C4-2B (cell line): ENCODE results near the gene ERLEC1.

Source experiments
- H3K27ac ChIP-seq: fragments of 450-650 bp; 2 replicates; pipeline ENCODE4 v1.5.1; 2017
- ZFX ChIP-seq: fragments of 450-650 bp; IDR thresholded peaks from 2 replicates; pipeline ENCODE4 v1.6.1; 2017
- TF ChIP-seq, protein P1 (sequence below): fragments of 450-650 bp; conservative IDR thresholded peaks from 2 replicates; pipeline ENCODE4 v1.5.1; 2017; ENCODE audit warnings: mild to moderate bottlenecking

Gene ERLEC1

DNA sequence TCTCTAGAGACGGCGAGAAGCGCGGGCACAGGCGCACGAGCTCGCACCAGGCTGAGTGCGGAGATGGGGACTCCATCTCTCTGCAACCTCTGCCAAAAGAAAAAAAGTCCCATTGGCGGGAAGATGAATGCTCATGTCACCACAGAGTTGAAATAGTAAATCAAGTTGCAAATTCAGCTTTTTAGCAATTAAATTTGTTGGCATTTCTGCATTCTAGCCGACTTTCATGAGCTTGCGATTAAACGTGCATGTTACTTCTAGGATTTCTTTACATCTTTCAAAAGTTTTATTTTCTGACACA, 18.7 kb upstream of the ERLEC1 start:
- no peak for TF ChIP-seq ZFX
- TF ChIP-seq, protein P1, sequence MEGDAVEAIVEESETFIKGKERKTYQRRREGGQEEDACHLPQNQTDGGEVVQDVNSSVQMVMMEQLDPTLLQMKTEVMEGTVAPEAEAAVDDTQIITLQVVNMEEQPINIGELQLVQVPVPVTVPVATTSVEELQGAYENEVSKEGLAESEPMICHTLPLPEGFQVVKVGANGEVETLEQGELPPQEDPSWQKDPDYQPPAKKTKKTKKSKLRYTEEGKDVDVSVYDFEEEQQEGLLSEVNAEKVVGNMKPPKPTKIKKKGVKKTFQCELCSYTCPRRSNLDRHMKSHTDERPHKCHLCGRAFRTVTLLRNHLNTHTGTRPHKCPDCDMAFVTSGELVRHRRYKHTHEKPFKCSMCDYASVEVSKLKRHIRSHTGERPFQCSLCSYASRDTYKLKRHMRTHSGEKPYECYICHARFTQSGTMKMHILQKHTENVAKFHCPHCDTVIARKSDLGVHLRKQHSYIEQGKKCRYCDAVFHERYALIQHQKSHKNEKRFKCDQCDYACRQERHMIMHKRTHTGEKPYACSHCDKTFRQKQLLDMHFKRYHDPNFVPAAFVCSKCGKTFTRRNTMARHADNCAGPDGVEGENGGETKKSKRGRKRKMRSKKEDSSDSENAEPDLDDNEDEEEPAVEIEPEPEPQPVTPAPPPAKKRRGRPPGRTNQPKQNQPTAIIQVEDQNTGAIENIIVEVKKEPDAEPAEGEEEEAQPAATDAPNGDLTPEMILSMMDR = no peak
- peak overlapping the region; percentile 78 for H3K27ac ChIP-seq

DNA sequence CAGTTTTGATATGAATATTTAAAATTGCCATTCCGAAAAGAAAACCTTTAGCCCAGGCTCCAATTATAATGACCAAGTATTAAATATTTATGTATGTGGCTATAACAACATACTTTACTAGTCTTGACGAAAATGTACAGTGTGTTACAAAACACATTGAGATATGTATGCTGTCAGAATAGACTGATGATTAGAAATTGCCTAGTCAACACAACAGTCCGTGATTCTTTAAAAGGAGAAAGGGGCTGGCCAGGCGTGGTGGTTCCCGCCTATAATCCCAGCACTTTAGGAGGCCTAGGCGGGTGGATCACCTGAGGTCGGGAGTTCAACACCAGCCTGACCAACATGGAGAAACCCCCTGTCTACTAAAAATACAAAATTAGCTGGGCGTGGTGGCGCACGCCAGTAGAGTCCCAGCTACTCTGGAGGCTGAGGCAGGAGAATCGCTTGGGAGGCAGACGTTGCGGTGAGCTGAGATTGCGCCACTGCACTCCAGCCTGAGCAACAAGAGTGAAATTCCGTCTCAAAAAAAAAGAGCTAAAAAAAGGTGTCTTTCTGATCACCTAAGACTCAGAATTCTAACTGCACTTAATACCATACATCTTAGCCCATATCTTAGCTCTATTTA, 17.4 kb upstream of the ERLEC1 start:
- TF ChIP-seq, protein P1 = no peak
- TF ChIP-seq ZFX = no peak
- H3K27ac ChIP-seq = no peak overlapping the region

DNA sequence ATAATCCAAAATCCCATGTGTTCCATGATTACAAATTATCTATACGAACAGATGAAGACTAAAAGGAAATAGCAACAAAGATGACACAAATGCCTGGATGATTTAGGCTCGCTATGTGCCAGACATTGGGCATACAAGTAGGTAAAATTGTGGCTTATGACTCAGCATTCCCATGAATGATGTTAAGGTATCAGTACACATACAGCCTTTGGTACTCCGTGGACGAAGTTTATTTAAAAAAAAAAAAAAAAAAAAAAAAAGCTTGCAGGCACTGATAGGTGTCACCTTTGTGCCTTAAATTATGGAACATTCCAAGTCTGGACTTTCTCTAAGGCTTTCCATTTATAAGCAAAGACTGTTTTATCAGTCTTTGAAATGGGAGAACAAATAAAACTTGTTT, 16.6 kb upstream of the ERLEC1 start:
- no peak overlapping the region for H3K27ac ChIP-seq
- no peak for TF ChIP-seq ZFX
- TF ChIP-seq, protein P1 = no peak

- H3K27ac ChIP-seq = no peak overlapping the region
- no peak for TF ChIP-seq ZFX
- TF ChIP-seq, protein P1 = no peak
Measured at GRCh38 chr2:53777134-53777533, 9.7 kb upstream of the ERLEC1 start.

- no peak overlapping the region for H3K27ac ChIP-seq
Measured at GRCh38 chr2:53778536-53779162, 8.2 kb upstream of the ERLEC1 start.

GRCh38 chr2:53780056-53780455, 6.8 kb upstream of the ERLEC1 start:
- H3K27ac ChIP-seq = no peak overlapping the region
- TF ChIP-seq ZFX = no peak
- TF ChIP-seq, protein P1 = no peak

More at GRCh38 chr2:53778536-53779162, 8.2 kb upstream of the ERLEC1 start:
- TF ChIP-seq, protein P1 = no peak
- no peak for TF ChIP-seq ZFX

DNA sequence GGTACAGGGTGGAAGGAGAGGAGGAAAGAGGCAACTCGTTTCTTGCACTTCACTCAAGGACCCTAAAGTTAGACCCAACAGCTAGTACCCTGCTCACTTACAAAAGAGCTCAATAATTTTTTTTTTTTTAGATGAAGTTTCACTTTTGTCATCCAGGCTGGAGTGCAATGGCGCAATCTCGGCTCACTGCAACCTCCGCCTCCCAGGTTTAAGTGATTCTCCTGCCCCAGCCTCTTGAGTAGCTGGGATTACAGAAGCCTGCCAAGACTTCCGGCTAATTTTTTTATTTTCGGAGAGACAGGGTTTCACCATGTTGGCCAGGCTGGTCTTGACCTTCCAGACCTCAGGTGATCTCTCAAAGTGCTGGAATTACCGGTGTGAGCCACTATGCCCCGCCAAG, 4.2 kb upstream of the ERLEC1 start:
- no peak overlapping the region for H3K27ac ChIP-seq
- TF ChIP-seq, protein P1 = no peak
- no peak for TF ChIP-seq ZFX
